ENCODE results near the gene RDH5. TPM values are rescaled to one million over a fixed set of nuclear protein-coding genes. Genes with fewer than 3 reads are reported as not detected.

RDH5 gene
- total RNA-seq, 4 donors from 2014 or later = 0.94 to 9.7 (median 6.8) TPM

DNA sequence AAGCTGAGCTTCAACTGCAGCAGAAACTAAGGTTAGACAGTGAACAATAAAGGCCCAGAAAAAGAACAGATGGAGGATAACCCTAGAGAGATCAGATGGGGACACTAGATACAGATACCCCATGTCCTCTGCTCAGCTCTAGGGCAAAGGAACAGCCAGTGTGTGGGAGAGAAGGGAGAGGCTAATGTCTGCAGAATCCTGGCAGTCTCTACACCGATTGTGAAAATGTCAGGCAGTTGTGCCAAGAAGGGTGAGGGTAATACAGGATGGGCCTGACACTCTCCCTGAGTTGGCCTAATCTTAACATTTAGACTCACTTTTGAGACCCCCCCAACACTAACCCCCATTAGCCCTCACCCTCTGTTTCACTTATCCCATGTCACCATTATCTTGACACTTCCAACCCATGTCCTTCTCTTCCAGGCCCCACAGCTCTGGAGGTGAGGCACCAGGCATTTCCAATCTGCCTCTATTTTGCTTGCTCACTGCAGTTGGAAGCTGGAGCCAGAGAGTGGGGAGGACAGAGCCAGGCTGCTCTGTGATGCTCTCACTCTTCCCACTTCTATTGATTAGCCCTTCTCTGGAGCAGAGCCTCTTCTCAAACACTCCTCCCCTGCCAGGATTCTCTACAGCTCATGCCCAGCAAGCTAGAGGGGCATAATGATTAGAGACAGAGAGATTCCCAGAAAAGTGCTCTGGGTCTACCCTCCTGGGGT, 7.3 kb upstream of the RDH5 start:
- WGBS, 2 donors = 38 to 64% methylated on average over 1 of the region's 1 CpG
- H3K27me3 ChIP-seq = no peaks in the 10 kb centered on the region
- DNase-seq = no peak
- no peaks in the 10 kb centered on the region for H3K9me3 ChIP-seq
- peaks cover 25 to 28% of the 10 kb centered on the region in 2 donors for H3K4me1 ChIP-seq
- intact Hi-C loops (cut with DNase I) = no loop called here
- no peak for TF ChIP-seq POLR2A (IDR thresholded peaks at IDR 0.05)
- TF ChIP-seq, protein P1, sequence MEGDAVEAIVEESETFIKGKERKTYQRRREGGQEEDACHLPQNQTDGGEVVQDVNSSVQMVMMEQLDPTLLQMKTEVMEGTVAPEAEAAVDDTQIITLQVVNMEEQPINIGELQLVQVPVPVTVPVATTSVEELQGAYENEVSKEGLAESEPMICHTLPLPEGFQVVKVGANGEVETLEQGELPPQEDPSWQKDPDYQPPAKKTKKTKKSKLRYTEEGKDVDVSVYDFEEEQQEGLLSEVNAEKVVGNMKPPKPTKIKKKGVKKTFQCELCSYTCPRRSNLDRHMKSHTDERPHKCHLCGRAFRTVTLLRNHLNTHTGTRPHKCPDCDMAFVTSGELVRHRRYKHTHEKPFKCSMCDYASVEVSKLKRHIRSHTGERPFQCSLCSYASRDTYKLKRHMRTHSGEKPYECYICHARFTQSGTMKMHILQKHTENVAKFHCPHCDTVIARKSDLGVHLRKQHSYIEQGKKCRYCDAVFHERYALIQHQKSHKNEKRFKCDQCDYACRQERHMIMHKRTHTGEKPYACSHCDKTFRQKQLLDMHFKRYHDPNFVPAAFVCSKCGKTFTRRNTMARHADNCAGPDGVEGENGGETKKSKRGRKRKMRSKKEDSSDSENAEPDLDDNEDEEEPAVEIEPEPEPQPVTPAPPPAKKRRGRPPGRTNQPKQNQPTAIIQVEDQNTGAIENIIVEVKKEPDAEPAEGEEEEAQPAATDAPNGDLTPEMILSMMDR (IDR thresholded peaks at IDR 0.05) = no peak
- no peak overlapping the region for H3K27ac ChIP-seq
- no peak overlapping the region for H3K4me3 ChIP-seq (replicated peaks in 1 of 3)
- no peaks in the 10 kb centered on the region for H3K36me3 ChIP-seq

DNA sequence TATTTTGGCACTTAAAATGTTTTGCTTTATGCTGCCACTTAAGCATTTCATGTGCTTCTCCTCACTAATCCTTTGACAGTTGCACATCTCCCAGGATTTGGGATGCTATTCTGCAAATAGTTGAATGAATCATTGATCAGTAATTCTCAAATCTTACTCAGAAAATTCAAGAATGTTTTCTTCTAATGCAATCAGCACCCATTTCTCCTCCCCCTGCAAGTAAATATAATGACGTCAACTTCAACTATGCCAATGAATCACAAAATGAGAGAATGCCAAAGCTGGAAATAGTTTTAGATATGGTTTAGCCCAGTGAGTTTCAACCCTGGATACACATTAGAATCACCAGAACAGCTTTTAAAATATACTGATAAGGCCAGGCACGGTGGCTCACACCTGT, 6.5 kb upstream of the RDH5 start:
- Histone ChIP-seq H3K4me1 (peaks cover 23 to 27% of the 10 kb centered on the region in 2 donors), H3K4me3 (replicated peaks in 1 of 3) (no peak overlapping the region), H3K36me3 (no peaks in the 10 kb centered on the region), H3K9me3 (no peaks in the 10 kb centered on the region), H3K27me3 (no peaks in the 10 kb centered on the region), H3K27ac (no peak overlapping the region)
- 86% methylated on average over 2 of the region's 2 CpGs for WGBS, 2 donors
- no peak for DNase-seq
- intact Hi-C loops (cut with DNase I) = no loop called here
- no peak for TF ChIP-seq POLR2A (IDR thresholded peaks at IDR 0.05)
- TF ChIP-seq, protein P1 (IDR thresholded peaks at IDR 0.05) = no peak

DNA sequence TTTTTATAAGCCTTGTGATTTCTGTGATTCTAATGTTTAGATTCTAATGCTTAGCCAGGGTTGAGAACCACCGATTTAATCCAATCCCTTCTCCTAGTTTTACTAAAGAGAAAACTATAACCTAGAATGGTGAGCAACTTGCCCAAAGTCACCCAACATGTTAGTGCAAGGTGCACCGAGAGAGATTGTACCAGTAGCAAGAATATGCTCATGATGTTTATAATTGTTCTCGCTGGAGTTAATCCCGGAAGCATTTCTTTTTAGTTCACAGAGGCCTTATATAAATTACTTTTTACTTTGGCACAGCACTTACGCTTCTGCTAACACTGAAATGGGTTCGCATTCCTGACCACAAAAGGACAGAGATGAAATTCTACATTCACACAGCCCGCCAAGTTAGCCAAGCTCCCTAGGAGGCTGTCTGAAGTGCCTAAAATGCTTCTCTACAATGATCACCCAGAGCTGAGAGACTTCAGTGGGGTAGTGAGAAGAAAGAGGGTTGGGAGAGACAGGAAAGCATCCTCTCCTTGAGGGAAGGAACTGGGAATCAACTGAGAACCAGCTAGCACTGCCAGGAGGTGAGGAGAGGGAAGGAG, 4.9 kb upstream of the RDH5 start:
- peaks cover 23 to 35% of the 10 kb centered on the region in 2 donors for H3K4me1 ChIP-seq
- peak overlapping the region; percentile 70 to 88 (median 87) for H3K27ac ChIP-seq
- H3K27me3 ChIP-seq = no peaks in the 10 kb centered on the region
- intact Hi-C loops (cut with DNase I) = no loop called here
- no peaks in the 10 kb centered on the region for H3K9me3 ChIP-seq
- WGBS, 2 donors = 55 to 56% methylated on average over 7 of the region's 7 CpGs
- TF ChIP-seq, protein P1 (IDR thresholded peaks at IDR 0.05) = no peak
- TF ChIP-seq POLR2A (IDR thresholded peaks at IDR 0.05) = no peak
- H3K36me3 ChIP-seq = no peaks in the 10 kb centered on the region
- H3K4me3 ChIP-seq (replicated peaks in 1 of 3) = peak overlapping the region in 2 of 3 donors; percentile 21 to 69
- no peak for DNase-seq

DNA sequence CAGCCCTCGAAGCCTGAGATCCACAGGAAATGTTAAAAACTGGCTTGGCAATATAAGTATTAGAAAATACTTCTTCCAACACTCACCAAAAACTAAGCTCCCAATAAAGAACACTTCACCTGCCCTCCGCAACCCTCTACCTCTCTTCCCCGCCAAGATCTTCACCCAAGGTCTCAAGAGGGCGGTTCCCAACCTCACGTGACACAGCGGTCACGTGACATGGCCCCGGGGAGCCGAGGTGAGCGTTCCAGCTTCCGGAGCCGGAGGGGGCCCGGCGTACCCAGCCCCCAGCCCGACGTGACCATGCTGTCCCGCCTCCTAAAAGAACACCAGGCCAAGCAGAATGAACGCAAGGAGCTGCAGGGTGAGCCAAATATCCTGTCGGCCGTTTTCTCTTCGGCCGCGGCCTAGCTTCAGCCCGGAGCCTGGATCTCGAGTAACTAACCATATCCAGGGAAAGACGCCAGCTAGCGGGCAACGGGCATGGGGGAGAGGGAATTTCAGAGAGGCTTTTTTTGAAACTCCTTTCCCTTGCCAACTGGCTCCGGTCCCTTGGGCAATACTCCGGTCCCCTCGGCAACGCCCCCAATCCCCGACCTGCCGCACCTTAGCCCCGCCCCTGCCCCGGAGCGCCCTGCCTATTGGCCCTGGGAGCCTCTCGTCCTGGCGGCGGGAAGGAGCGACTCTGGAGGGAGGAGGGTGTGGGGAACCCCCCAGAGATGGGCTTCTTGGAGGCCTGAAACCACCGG, 4.2 kb upstream of the RDH5 start, which contains the start of gene BLOC1S1:
Gene BLOC1S1 (plus strand): TSS at position 214 of the 749 bp plus-strand sequence. CDS start 6 bp downstream, at position 220.
- peak; percentile 96 to 97 for DNase-seq
- Histone ChIP-seq H3K4me1 (peaks cover 23 to 35% of the 10 kb centered on the region in 2 donors), H3K4me3 (replicated peaks in 1 of 3) (peak within 1 kb of the TSS; percentile 19 to 69 (median 21)), H3K27me3 (no peaks in the 10 kb centered on the region), H3K27ac (peak within 1 kb of the TSS; percentile 70 to 88 (median 87)), H3K36me3 (no peaks in the 10 kb centered on the region), H3K9me3 (no peaks in the 10 kb centered on the region)
- WGBS, 2 donors = 0 to 1% methylated on average over 12 to 39 of the region's 42 CpGs
- TF ChIP-seq POLR2A (IDR thresholded peaks at IDR 0.05) = peak in 1 of 2 donors; percentile 56
- TF ChIP-seq, protein P1 (IDR thresholded peaks at IDR 0.05) = peak in 2 of 6 experiments; percentile 2 to 21
- intact Hi-C loops (cut with DNase I) = no loop called here
